ENCODE results near the gene VCAM1.
"Not testable (repeated sequence)": the region's sequence is repeated elsewhere in the genome, so short reads cannot be mapped to it uniquely, and the experiment has no call there.

Gene VCAM1

GRCh38 chr1:100775483-100775882, 55.9 kb downstream of the VCAM1 start:
- DNase-seq (ENCODE audit: low spot score): no peak
- in situ Hi-C loops (cut with MboI; ENCODE audit: low sequenced_read_pairs, unreplicated experiment): no loop called here
- no peak for TF ChIP-seq CTCF (IDR thresholded peaks at IDR 0.05; ENCODE audit: borderline replicate concordance, control extremely low read depth, extremely low read depth, insufficient read depth, missing control alignments)

GRCh38 chr1:100778748-100779147, 59.2 kb downstream of the VCAM1 start:
- DNase-seq (ENCODE audit: low spot score): no peak
- in situ Hi-C loops (cut with MboI; ENCODE audit: low sequenced_read_pairs, unreplicated experiment): no loop called here
- no peak for TF ChIP-seq CTCF (IDR thresholded peaks at IDR 0.05; ENCODE audit: borderline replicate concordance, control extremely low read depth, extremely low read depth, insufficient read depth, missing control alignments)

GRCh38 chr1:100780814-100781213, 61.3 kb downstream of the VCAM1 start:
- DNase-seq (ENCODE audit: low spot score): no peak
- no peak for TF ChIP-seq CTCF (IDR thresholded peaks at IDR 0.05; ENCODE audit: borderline replicate concordance, control extremely low read depth, extremely low read depth, insufficient read depth, missing control alignments)
- in situ Hi-C loops (cut with MboI; ENCODE audit: low sequenced_read_pairs, unreplicated experiment): no loop called here

- in situ Hi-C loops (cut with MboI; ENCODE audit: low sequenced_read_pairs, unreplicated experiment); DNase-seq (ENCODE audit: low spot score): not testable (repeated sequence)
These were observed 62.2 kb downstream of the VCAM1 start for GRCh38 chr1:100781728-100782127.

GRCh38 chr1:100782473-100783039, 63.0 kb downstream of the VCAM1 start:
- no peak for TF ChIP-seq CTCF (IDR thresholded peaks at IDR 0.05; ENCODE audit: borderline replicate concordance, control extremely low read depth, extremely low read depth, insufficient read depth, missing control alignments)
- DNase-seq (ENCODE audit: low spot score): no peak
- in situ Hi-C loops (cut with MboI; ENCODE audit: low sequenced_read_pairs, unreplicated experiment): no loop called here

GRCh38 chr1:100785470-100786052, 66.0 kb downstream of the VCAM1 start:
- DNase-seq (ENCODE audit: low spot score): no peak
- TF ChIP-seq CTCF (IDR thresholded peaks at IDR 0.05; ENCODE audit: borderline replicate concordance, control extremely low read depth, extremely low read depth, insufficient read depth, missing control alignments): no peak
- in situ Hi-C loops (cut with MboI; ENCODE audit: low sequenced_read_pairs, unreplicated experiment): no loop called here

GRCh38 chr1:100786870-100787269, 67.3 kb downstream of the VCAM1 start:
- TF ChIP-seq CTCF (IDR thresholded peaks at IDR 0.05; ENCODE audit: borderline replicate concordance, control extremely low read depth, extremely low read depth, insufficient read depth, missing control alignments): no peak
- no peak for DNase-seq (ENCODE audit: low spot score)
- in situ Hi-C loops (cut with MboI; ENCODE audit: low sequenced_read_pairs, unreplicated experiment): no loop called here

Data from GM13976 (cell line).